ENCODE data around the gene HIVEP2. TPM values are rescaled to one million over a fixed set of nuclear protein-coding genes. Genes with fewer than 3 reads are reported as not detected.

The HIVEP2 gene
- polyA plus RNA-seq, 2 of the 4 experiments (the other 2 are of a cell fraction), result 2.2 to 2.6 TPM

GRCh38 chr6:142935553-142936517, 9.1 kb downstream of the HIVEP2 start:
- no peak overlapping the region for H3K27ac ChIP-seq
- no peak for TF ChIP-seq POLR2AphosphoS2 (conservative IDR thresholded peaks at IDR 0.05; ENCODE audit: low read length)
- no peak for TF ChIP-seq CEBPB (IDR thresholded peaks at IDR 0.05)
- TF ChIP-seq RNF2 (IDR thresholded peaks at IDR 0.05; ENCODE audit: borderline replicate concordance, low read depth), result no peak
- no peaks in the 10 kb centered on the region for H3K4me1 ChIP-seq
- FAIRE-seq (no peak), DNase-seq (ENCODE audit: low read depth in 1 of 2, low spot score in 1 of 2) (no peak), ATAC-seq (no peak)
- 90% methylated on average over 21 of the region's 21 CpGs for WGBS (ENCODE audit: missing lambda C conversion rate)
- H3K4me2 ChIP-seq, result no peak overlapping the region
- no peak overlapping the region for H3K4me3 ChIP-seq
- no peaks in the 10 kb centered on the region for H3K9me3 ChIP-seq
- CTCF ChIA-PET, result interaction anchor here (0.6 to 1.6 kb wide), 4 partner anchors 9 to 491 kb away, joined by 3 read pairs; partner anchors contain the start of gene HIVEP2
- POLR2A ChIA-PET, result no interaction called here

GRCh38 chr6:142934599-142934998, 10.4 kb downstream of the HIVEP2 start:
- WGBS (ENCODE audit: missing lambda C conversion rate), result 76% methylated on average over 3 of the region's 3 CpGs
- ChIA-PET POLR2A (no interaction called here), CTCF (interaction anchor here (1.5 to 1.6 kb wide), 2 partner anchors 11 to 493 kb away, joined by 3 read pairs; partner anchors contain the start of gene HIVEP2)
- Histone ChIP-seq H3K4me1 (no peaks in the 10 kb centered on the region), H3K27ac (no peak overlapping the region), H3K4me2 (no peak overlapping the region), H3K4me3 (no peak overlapping the region), H3K9me3 (no peaks in the 10 kb centered on the region)
- TF ChIP-seq POLR2A (IDR thresholded peaks at IDR 0.05; ENCODE audit: low read length) (no peak), EHF (CRISPR knock-in tag; IDR thresholded peaks at IDR 0.05) (no peak), FOSB (CRISPR knock-in tag; IDR thresholded peaks at IDR 0.05) (no peak), CBX2 (IDR thresholded peaks at IDR 0.05; ENCODE audit: borderline replicate concordance, low read depth) (no peak), CBX8 (IDR thresholded peaks at IDR 0.05) (no peak), FOXS1 (CRISPR knock-in tag; IDR thresholded peaks at IDR 0.05) (no peak), RCOR1 (IDR thresholded peaks at IDR 0.05; ENCODE audit: low read depth, low read length) (no peak), KDM1A (IDR thresholded peaks at IDR 0.05; ENCODE audit: low read depth) (no peak), NPAS2 (CRISPR knock-in tag; IDR thresholded peaks at IDR 0.05; ENCODE audit: borderline replicate concordance) (no peak), MAZ (IDR thresholded peaks at IDR 0.05; ENCODE audit: borderline replicate concordance, low read depth, low read length) (no peak)
- ATAC-seq (no peak), FAIRE-seq (no peak), DNase-seq (ENCODE audit: low read depth in 1 of 2, low spot score in 1 of 2) (no peak)

DNA sequence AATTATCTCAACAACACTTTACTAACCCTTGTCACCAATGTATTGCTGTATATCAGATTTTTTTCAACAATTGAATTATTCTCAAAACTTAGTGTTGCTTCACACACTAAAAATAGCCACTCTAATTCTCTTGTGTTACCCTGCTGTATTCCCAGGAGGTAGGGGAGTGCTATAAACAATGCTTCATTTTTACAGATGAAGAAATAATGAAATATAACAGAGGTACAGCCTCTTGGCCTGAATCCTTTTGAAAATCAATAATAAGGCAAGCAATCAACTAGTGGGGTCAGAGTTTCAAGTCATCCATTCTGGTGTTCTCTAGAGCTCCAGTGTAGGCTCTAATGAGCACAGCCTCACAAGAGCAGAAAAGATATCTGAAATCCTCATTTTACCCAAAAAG, 10.9 kb downstream of the HIVEP2 start:
- ChIA-PET POLR2A (no interaction called here), CTCF (no interaction called here)
- H3K27ac ChIP-seq, result no peak overlapping the region
- ATAC-seq, result no peak
- H3K4me1 ChIP-seq, result no peaks in the 10 kb centered on the region
- no peak for TF ChIP-seq CHD4 (IDR thresholded peaks at IDR 0.05; ENCODE audit: borderline replicate concordance)
- TF ChIP-seq MYC (IDR thresholded peaks at IDR 0.05; ENCODE audit: borderline replicate concordance, low read length), result no peak
- TF ChIP-seq, protein P1, sequence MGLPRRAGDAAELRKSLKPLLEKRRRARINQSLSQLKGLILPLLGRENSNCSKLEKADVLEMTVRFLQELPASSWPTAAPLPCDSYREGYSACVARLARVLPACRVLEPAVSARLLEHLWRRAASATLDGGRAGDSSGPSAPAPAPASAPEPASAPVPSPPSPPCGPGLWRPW (IDR thresholded peaks at IDR 0.05), result no peak
- TF ChIP-seq TP53 (CRISPR knock-in tag; IDR thresholded peaks at IDR 0.05), result no peak
- TF ChIP-seq ZFP36 (IDR thresholded peaks at IDR 0.05; ENCODE audit: borderline replicate concordance, partially characterized antibody), result no peak
- TF ChIP-seq BHLHE40 (IDR thresholded peaks at IDR 0.05; ENCODE audit: low read depth, low read length), result no peak
- no peak for TF ChIP-seq ESRRA (IDR thresholded peaks at IDR 0.05; ENCODE audit: borderline replicate concordance, low read length)
- no peak for DNase-seq (ENCODE audit: low read depth in 1 of 2, low spot score in 1 of 2)
- no peak for FAIRE-seq
- no peak overlapping the region for H3K4me2 ChIP-seq
- H3K9me3 ChIP-seq, result no peaks in the 10 kb centered on the region
- no peak overlapping the region for H3K4me3 ChIP-seq

- ATAC-seq (no peak), FAIRE-seq (no peak), DNase-seq (ENCODE audit: low read depth in 1 of 2, low spot score in 1 of 2) (no peak)
- Histone ChIP-seq H3K4me1 (no peaks in the 10 kb centered on the region), H3K9me3 (no peaks in the 10 kb centered on the region), H3K4me3 (no peak overlapping the region), H3K27ac (no peak overlapping the region), H3K4me2 (no peak overlapping the region)
- POLR2A ChIA-PET, result no interaction called here
- TF ChIP-seq TP53 (CRISPR knock-in tag; IDR thresholded peaks at IDR 0.05), result no peak
- TF ChIP-seq ZSCAN20 (CRISPR knock-in tag; IDR thresholded peaks at IDR 0.05), result no peak
- TF ChIP-seq MYC (IDR thresholded peaks at IDR 0.05; ENCODE audit: borderline replicate concordance, low read length), result no peak
- no peak for TF ChIP-seq POLR2A (IDR thresholded peaks at IDR 0.05; ENCODE audit: low read length)
- TF ChIP-seq PHF8 (IDR thresholded peaks at IDR 0.05; ENCODE audit: borderline replicate concordance, low read depth), result no peak
- TF ChIP-seq EP300 (IDR thresholded peaks at IDR 0.05), result no peak
- TF ChIP-seq KDM5A (IDR thresholded peaks at IDR 0.05), result no peak
- TF ChIP-seq KDM1A (IDR thresholded peaks at IDR 0.05; ENCODE audit: low read depth), result no peak
- CTCF ChIA-PET, result no interaction called here
Measured at GRCh38 chr6:142933701-142934100, 11.3 kb downstream of the HIVEP2 start.
